GM12875 (cell line): ENCODE results near the gene SECISBP2.
"Not testable (repeated sequence)": the region's sequence is repeated elsewhere in the genome, so short reads cannot be mapped to it uniquely, and the experiment has no call there.

Experiments used
- H3K4me3 ChIP-seq: one replicate; pipeline ENCODE4 v1.5.1; 2011; ENCODE audit warnings: low read depth, low read length, control low read depth
- CTCF ChIP-seq: IDR thresholded peaks from 2 replicates; pipeline ENCODE4 v1.5.1; 2011; ENCODE audit warnings: low read depth, mild to moderate bottlenecking, control low read depth, inconsistent platforms, low read length, moderate library complexity, borderline replicate concordance; ENCODE audit not compliant: insufficient read depth

The SECISBP2 gene

GRCh38 chr9:89366711-89367110, 48.4 kb downstream of the SECISBP2 start:
- no peak for TF ChIP-seq CTCF
- H3K4me3 ChIP-seq = no peak overlapping the region

- no peak overlapping the region for H3K4me3 ChIP-seq
- no peak for TF ChIP-seq CTCF
These were observed 49.0 kb downstream of the SECISBP2 start for GRCh38 chr9:89367281-89367680.

- H3K4me3 ChIP-seq = no peak overlapping the region
- TF ChIP-seq CTCF = no peak
These were observed 49.6 kb downstream of the SECISBP2 start for GRCh38 chr9:89367726-89368437.

GRCh38 chr9:89368550-89368949, 50.2 kb downstream of the SECISBP2 start:
- no peak for TF ChIP-seq CTCF
- no peak overlapping the region for H3K4me3 ChIP-seq

- TF ChIP-seq CTCF = no peak
- no peak overlapping the region for H3K4me3 ChIP-seq
These were observed 50.7 kb downstream of the SECISBP2 start for GRCh38 chr9:89368978-89369377.

- TF ChIP-seq CTCF = no peak
- H3K4me3 ChIP-seq = no peak overlapping the region
These were observed 52.3 kb downstream of the SECISBP2 start for GRCh38 chr9:89370593-89370992.

- not testable (repeated sequence) for H3K4me3 ChIP-seq
These were observed 53.5 kb downstream of the SECISBP2 start for GRCh38 chr9:89371791-89372190.
